HEK293 (cell line): ENCODE results near the gene ARHGAP28.

Experiments used
- CTCF ChIA-PET: fragments of 350-600 bp; formaldehyde crosslinking; extraction: SDS; loops from one replicate; lab custom pipeline; 2021; ENCODE audit warnings: antibody characterized with exemption; lab: Yijun Ruan, JAX
- POLR2A ChIA-PET: fragments of 300-600 bp; formaldehyde crosslinking; extraction: SDS; loops from one replicate; lab custom pipeline; 2020; ENCODE audit warnings: antibody characterized with exemption, inconsistent platforms; lab: Yijun Ruan, JAX
- H3K27ac ChIP-seq: fragments of 200-500 bp; sonication (Bioruptor generic); 2 replicates; pipeline ENCODE4 v1.5.1; 2014; ENCODE audit warnings: low read depth, low read length, control low read depth, inconsistent platforms; ENCODE audit errors: extremely low read depth
- H3K36me3 ChIP-seq, 2 experiments: fragments of 200-500 bp in 1 of 2; sonication (Bioruptor generic) in 1 of 2; 1 replicate in 1 of 2; 2 replicates in 1 of 2; pipeline ENCODE4 v1.5.1; 2014 to 2017; ENCODE audit warnings: inconsistent platforms in 2 of 2, low read length in 2 of 2; ENCODE audit not compliant: control insufficient read depth in 2 of 2, insufficient read depth in 1 of 2
- H3K4me1 ChIP-seq: fragments of 200-500 bp; sonication (Bioruptor generic); 2 replicates; pipeline ENCODE4 v1.5.1; 2014; ENCODE audit warnings: mild to moderate bottlenecking, low read length, inconsistent platforms; ENCODE audit not compliant: control insufficient read depth, insufficient read depth
- H3K4me3 ChIP-seq: 2 replicates; pipeline ENCODE4 v1.5.1; 2011; ENCODE audit warnings: low read depth, mild to moderate bottlenecking, control low read depth, low read length, moderate library complexity
- H3K9me3 ChIP-seq: fragments of 200-500 bp; sonication (Bioruptor generic); 2 replicates; pipeline ENCODE4 v1.5.1; 2014; ENCODE audit warnings: low read depth, low read length, inconsistent platforms; ENCODE audit not compliant: control insufficient read depth, insufficient read depth
- GLI2 ChIP-seq: fragments of 450-650 bp; formaldehyde crosslinking; IDR thresholded peaks from 2 replicates; pipeline ENCODE4; 2017; ENCODE audit warnings: missing biosample characterization, missing genetic modification characterization, low read depth, borderline replicate concordance
- SETDB1 ChIP-seq: IDR thresholded peaks from one replicate; pipeline ENCODE4 v1.6.1; 2017; ENCODE audit warnings: mild to moderate bottlenecking, low read length, moderate library complexity, mixed read lengths; ENCODE audit not compliant: insufficient read length
- ZBTB21 ChIP-seq: fragments of 450-650 bp; formaldehyde crosslinking; IDR thresholded peaks from 2 replicates; pipeline ENCODE4 v1.5.1; 2017; ENCODE audit warnings: missing biosample characterization, missing genetic modification characterization
- ZNF132 ChIP-seq: fragments of 450-650 bp; formaldehyde crosslinking; IDR thresholded peaks from 2 replicates; pipeline ENCODE4 v1.5.1; 2017; ENCODE audit warnings: missing biosample characterization, missing genetic modification characterization, borderline replicate concordance
- ZNF138 ChIP-seq: fragments of 450-650 bp; formaldehyde crosslinking; IDR thresholded peaks from 2 replicates; pipeline ENCODE4 v1.5.1; 2016; ENCODE audit warnings: missing biosample characterization, missing genetic modification characterization, borderline replicate concordance
- ZNF155 ChIP-seq: fragments of 450-650 bp; formaldehyde crosslinking; IDR thresholded peaks from 2 replicates; pipeline ENCODE4 v1.5.1; 2016; ENCODE audit warnings: missing biosample characterization, missing genetic modification characterization
- ZNF184 ChIP-seq: fragments of 450-650 bp; IDR thresholded peaks from 2 replicates; pipeline ENCODE4 v1.5.1; 2018; ENCODE audit warnings: missing biosample characterization, mild to moderate bottlenecking, missing genetic modification characterization
- ZNF221 ChIP-seq: fragments of 450-650 bp; formaldehyde crosslinking; IDR thresholded peaks from 2 replicates; pipeline ENCODE4 v1.5.1; 2017; ENCODE audit warnings: missing biosample characterization, missing genetic modification characterization, borderline replicate concordance
- ZNF23 ChIP-seq: fragments of 450-650 bp; formaldehyde crosslinking; IDR thresholded peaks from 2 replicates; pipeline ENCODE4 v1.5.1; 2016; ENCODE audit warnings: missing biosample characterization, missing genetic modification characterization, borderline replicate concordance
- ZNF416 ChIP-seq: fragments of 450-650 bp; formaldehyde crosslinking; IDR thresholded peaks from 2 replicates; pipeline ENCODE4 v1.5.1; 2016; ENCODE audit warnings: missing biosample characterization, missing genetic modification characterization
- ZNF600 ChIP-seq: fragments of 450-650 bp; formaldehyde crosslinking; IDR thresholded peaks from 2 replicates; pipeline ENCODE4 v1.5.1; 2016; ENCODE audit warnings: missing biosample characterization, missing genetic modification characterization
- ZNF623 ChIP-seq: fragments of 450-650 bp; formaldehyde crosslinking; IDR thresholded peaks from 2 replicates; pipeline ENCODE4 v1.5.1; 2016; ENCODE audit warnings: missing biosample characterization, missing genetic modification characterization
- ZNF624 ChIP-seq: fragments of 450-650 bp; formaldehyde crosslinking; IDR thresholded peaks from 2 replicates; pipeline ENCODE4 v1.5.1; 2017; ENCODE audit warnings: missing biosample characterization, missing genetic modification characterization
- ZNF626 ChIP-seq: fragments of 450-650 bp; sonication (Bioruptor Pico); formaldehyde crosslinking; IDR thresholded peaks from 2 replicates; pipeline ENCODE4 v1.5.1; 2018; ENCODE audit warnings: missing biosample characterization, missing genetic modification characterization, inconsistent platforms
- ZNF629 ChIP-seq: fragments of 450-650 bp; formaldehyde crosslinking; IDR thresholded peaks from 2 replicates; pipeline ENCODE4 v1.5.1; 2017; ENCODE audit warnings: missing biosample characterization, missing genetic modification characterization
- ZNF664 ChIP-seq: fragments of 450-650 bp; formaldehyde crosslinking; IDR thresholded peaks from 2 replicates; pipeline ENCODE4 v1.5.1; 2016; ENCODE audit warnings: missing biosample characterization, missing genetic modification characterization
- ZNF777 ChIP-seq: fragments of 450-650 bp; formaldehyde crosslinking; IDR thresholded peaks from 2 replicates; pipeline ENCODE4 v1.5.1; 2017; ENCODE audit warnings: missing biosample characterization, missing genetic modification characterization, borderline replicate concordance
- ZNF830 ChIP-seq: fragments of 450-650 bp; IDR thresholded peaks from 2 replicates; pipeline ENCODE4 v1.5.0; 2018; ENCODE audit warnings: missing biosample characterization, missing genetic modification characterization, low read depth, mild to moderate bottlenecking, moderate library complexity
- TF ChIP-seq, protein P1 (sequence below): fragments of 450-650 bp; formaldehyde crosslinking; IDR thresholded peaks from 2 replicates; pipeline ENCODE4 v1.5.1; 2016; ENCODE audit warnings: missing biosample characterization, missing genetic modification characterization, low read depth
- TF ChIP-seq, protein P2 (sequence below): fragments of 450-650 bp; formaldehyde crosslinking; IDR thresholded peaks from 2 replicates; pipeline ENCODE4 v1.5.1; 2016; ENCODE audit warnings: missing biosample characterization, missing genetic modification characterization
- TF ChIP-seq, protein P3 (sequence below): fragments of 450-650 bp; formaldehyde crosslinking; IDR thresholded peaks from 2 replicates; pipeline ENCODE4 v1.5.1; 2016; ENCODE audit warnings: missing biosample characterization, missing genetic modification characterization, borderline replicate concordance

Gene ARHGAP28

DNA sequence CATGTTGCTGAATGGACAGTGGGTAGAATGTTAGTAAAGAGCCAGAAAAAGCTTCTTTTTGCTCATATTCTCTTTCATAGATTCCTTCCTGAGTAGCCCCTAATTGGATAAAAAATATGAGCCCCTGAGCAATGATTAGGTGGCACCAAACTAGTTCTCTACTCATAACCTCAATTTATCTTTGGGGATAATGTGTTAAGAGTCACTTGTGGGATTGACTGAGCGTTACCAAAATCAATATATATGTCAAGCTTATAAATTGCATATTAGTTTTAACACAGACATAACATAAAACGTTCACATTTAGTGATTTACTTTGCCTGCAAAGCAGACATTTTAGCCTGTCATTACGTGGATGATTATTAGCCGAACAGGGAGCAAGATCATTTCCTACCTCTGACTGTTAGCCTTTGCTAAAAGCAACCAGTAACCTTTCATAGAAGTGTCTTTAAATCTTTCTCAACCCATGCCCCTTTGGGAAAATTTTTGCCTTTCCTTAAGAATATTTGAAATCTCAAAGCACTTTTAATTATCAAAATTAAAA is 85.4 kb downstream of the ARHGAP28 start:
- POLR2A ChIA-PET = no interaction called here
- H3K4me1 ChIP-seq = no peaks in the 10 kb centered on the region
- no peak for TF ChIP-seq ZNF623
- no peak for TF ChIP-seq ZBTB21
- TF ChIP-seq, protein P1, sequence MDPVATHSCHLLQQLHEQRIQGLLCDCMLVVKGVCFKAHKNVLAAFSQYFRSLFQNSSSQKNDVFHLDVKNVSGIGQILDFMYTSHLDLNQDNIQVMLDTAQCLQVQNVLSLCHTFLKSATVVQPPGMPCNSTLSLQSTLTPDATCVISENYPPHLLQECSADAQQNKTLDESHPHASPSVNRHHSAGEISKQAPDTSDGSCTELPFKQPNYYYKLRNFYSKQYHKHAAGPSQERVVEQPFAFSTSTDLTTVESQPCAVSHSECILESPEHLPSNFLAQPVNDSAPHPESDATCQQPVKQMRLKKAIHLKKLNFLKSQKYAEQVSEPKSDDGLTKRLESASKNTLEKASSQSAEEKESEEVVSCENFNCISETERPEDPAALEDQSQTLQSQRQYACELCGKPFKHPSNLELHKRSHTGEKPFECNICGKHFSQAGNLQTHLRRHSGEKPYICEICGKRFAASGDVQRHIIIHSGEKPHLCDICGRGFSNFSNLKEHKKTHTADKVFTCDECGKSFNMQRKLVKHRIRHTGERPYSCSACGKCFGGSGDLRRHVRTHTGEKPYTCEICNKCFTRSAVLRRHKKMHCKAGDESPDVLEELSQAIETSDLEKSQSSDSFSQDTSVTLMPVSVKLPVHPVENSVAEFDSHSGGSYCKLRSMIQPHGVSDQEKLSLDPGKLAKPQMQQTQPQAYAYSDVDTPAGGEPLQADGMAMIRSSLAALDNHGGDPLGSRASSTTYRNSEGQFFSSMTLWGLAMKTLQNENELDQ = no peak
- no peak for TF ChIP-seq ZNF626 (tag by site-specific recombination)
- no peak for TF ChIP-seq ZNF664 (tag by site-specific recombination)
- no peak for TF ChIP-seq ZNF184
- TF ChIP-seq ZNF138 (tag by site-specific recombination) = no peak
- TF ChIP-seq, protein P2, sequence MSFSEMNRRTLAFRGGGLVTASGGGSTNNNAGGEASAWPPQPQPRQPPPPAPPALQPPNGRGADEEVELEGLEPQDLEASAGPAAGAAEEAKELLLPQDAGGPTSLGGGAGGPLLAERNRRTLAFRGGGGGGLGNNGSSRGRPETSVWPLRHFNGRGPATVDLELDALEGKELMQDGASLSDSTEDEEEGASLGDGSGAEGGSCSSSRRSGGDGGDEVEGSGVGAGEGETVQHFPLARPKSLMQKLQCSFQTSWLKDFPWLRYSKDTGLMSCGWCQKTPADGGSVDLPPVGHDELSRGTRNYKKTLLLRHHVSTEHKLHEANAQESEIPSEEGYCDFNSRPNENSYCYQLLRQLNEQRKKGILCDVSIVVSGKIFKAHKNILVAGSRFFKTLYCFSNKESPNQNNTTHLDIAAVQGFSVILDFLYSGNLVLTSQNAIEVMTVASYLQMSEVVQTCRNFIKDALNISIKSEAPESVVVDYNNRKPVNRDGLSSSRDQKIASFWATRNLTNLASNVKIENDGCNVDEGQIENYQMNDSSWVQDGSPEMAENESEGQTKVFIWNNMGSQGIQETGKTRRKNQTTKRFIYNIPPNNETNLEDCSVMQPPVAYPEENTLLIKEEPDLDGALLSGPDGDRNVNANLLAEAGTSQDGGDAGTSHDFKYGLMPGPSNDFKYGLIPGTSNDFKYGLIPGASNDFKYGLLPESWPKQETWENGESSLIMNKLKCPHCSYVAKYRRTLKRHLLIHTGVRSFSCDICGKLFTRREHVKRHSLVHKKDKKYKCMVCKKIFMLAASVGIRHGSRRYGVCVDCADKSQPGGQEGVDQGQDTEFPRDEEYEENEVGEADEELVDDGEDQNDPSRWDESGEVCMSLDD (tag by site-specific recombination) = no peak
- no peak for TF ChIP-seq ZNF830
- no peak for TF ChIP-seq ZNF221 (tag by site-specific recombination)
- no peak for TF ChIP-seq ZNF132 (tag by site-specific recombination)
- no peak for TF ChIP-seq ZNF624 (tag by site-specific recombination)
- no peak for TF ChIP-seq ZNF629
- no peak for TF ChIP-seq ZNF600 (tag by site-specific recombination)
- no peak for TF ChIP-seq ZNF416 (tag by site-specific recombination)
- no peak for TF ChIP-seq ZNF777 (tag by site-specific recombination)
- TF ChIP-seq SETDB1 = no peak
- TF ChIP-seq GLI2 (tag by site-specific recombination) = no peak
- TF ChIP-seq ZNF23 = no peak
- TF ChIP-seq, all 188 proteins: peak for 0
- H3K9me3 ChIP-seq = no peaks in the 10 kb centered on the region
- no peak overlapping the region for H3K27ac ChIP-seq
- no peaks in the 10 kb centered on the region for H3K36me3 ChIP-seq
- CTCF ChIA-PET = interaction anchor here (0.7 kb wide), 1 partner anchor 926 kb away, joined by 4 read pairs; no protein-coding TSS in a partner anchor
- no peak overlapping the region for H3K4me3 ChIP-seq

DNA sequence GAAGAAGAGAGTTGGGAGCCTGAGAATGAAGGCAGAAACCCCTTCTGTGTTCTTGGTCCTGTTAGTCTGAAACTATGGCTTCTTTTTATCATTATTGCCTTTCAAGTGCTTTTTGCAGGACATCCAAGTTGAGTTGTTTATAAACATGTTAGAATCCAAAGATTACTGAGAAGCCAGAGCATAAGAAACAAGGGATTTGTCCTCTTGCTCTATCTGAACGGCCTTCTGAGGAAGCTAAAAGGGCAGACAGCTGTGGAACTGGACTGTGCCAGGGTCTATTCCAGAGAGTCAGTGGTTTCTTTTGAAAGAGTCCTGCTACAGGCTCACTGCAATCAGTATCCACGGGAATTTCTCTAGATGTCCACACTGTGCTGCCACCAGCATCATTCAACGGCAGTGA is 86.6 kb downstream of the ARHGAP28 start:
- Histone ChIP-seq H3K4me1 (no peaks in the 10 kb centered on the region), H3K36me3 (no peaks in the 10 kb centered on the region), H3K4me3 (no peak overlapping the region), H3K9me3 (no peaks in the 10 kb centered on the region), H3K27ac (no peak overlapping the region)
- TF ChIP-seq, protein P3, sequence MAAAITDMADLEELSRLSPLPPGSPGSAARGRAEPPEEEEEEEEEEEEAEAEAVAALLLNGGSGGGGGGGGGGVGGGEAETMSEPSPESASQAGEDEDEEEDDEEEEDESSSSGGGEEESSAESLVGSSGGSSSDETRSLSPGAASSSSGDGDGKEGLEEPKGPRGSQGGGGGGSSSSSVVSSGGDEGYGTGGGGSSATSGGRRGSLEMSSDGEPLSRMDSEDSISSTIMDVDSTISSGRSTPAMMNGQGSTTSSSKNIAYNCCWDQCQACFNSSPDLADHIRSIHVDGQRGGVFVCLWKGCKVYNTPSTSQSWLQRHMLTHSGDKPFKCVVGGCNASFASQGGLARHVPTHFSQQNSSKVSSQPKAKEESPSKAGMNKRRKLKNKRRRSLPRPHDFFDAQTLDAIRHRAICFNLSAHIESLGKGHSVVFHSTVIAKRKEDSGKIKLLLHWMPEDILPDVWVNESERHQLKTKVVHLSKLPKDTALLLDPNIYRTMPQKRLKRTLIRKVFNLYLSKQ (tag by site-specific recombination) = no peak
- TF ChIP-seq ZNF155 (tag by site-specific recombination) = no peak
- CTCF ChIA-PET = no interaction called here
- POLR2A ChIA-PET = interaction anchor here (0.6 kb wide), 1 partner anchor 33 kb away, joined by 3 read pairs; no protein-coding TSS in a partner anchor
